Measurements from ENCODE around the gene DNAJA4. TPM values are rescaled to one million over a fixed set of nuclear protein-coding genes. Genes with fewer than 3 reads are reported as not detected.

Gene DNAJA4
- total RNA-seq, 3 donors from 2014 or later (not counting 1 experiment from before 2014, with no cell fraction given): 23.2 to 28.8 (median 26.3) TPM

- 92% methylated on average over 5 of the region's 5 CpGs for WGBS (ENCODE audit: insufficient coverage)
- intact Hi-C loops (cut with micrococcal nuclease): loop anchor here (10.0 kb wide), 1 partner anchor 182 kb away; no protein-coding TSS in a partner anchor
- TF ChIP-seq CTCF (IDR thresholded peaks at IDR 0.05): no peak
- Mint-ChIP-seq H3K27me3 (ENCODE audit: low read depth in 2 of 2) (peaks cover under 1 to 4% of the 10 kb centered on the region in 2 donors), H3K9me3 (no peaks in the 10 kb centered on the region), H3K4me1 (peaks cover 11 to 14% of the 10 kb centered on the region in 2 donors), H3K27ac (peak overlapping the region in 1 of 2 donors; percentile 23), H3K36me3 (no peaks in the 10 kb centered on the region), H3K4me3 (peak overlapping the region; percentile 53)
- ATAC-seq (no peak), DNase-seq (no peak)
- H3K27ac ChIP-seq (ENCODE audit: low read length): no peak overlapping the region
- no peak overlapping the region for H3K4me3 ChIP-seq (ENCODE audit: low read length)
- H3K36me3 ChIP-seq (ENCODE audit: control insufficient read depth, insufficient read depth, low read length): no peaks in the 10 kb centered on the region
- no peaks in the 10 kb centered on the region for H3K27me3 ChIP-seq (ENCODE audit: control insufficient read depth, insufficient read depth, low read length)
- no peaks in the 10 kb centered on the region for H3K9me3 ChIP-seq (ENCODE audit: control insufficient read depth, insufficient read depth, low read length)
- peaks cover 14% of the 10 kb centered on the region for H3K4me1 ChIP-seq (ENCODE audit: control insufficient read depth, insufficient read depth, low read length)
Measured at GRCh38 chr15:78302579-78303312, 38.4 kb downstream of the DNAJA4 start.

- WGBS (ENCODE audit: insufficient coverage): 92% methylated on average over 8 of the region's 9 CpGs
- intact Hi-C loops (cut with micrococcal nuclease): loop anchor here (10.0 kb wide), 1 partner anchor 180 kb away; no protein-coding TSS in a partner anchor
- H3K27ac Mint-ChIP-seq: no peak overlapping the region
Measured at GRCh38 chr15:78304216-78305066, 40.1 kb downstream of the DNAJA4 start.

GRCh38 chr15:78306176-78306774 lies 41.9 kb downstream of the DNAJA4 start:
- peaks cover 4 to 7% of the 10 kb centered on the region in 2 donors for H3K27me3 Mint-ChIP-seq (ENCODE audit: low read depth in 2 of 2)
- H3K27ac Mint-ChIP-seq: no peak overlapping the region
- no peaks in the 10 kb centered on the region for H3K4me1 Mint-ChIP-seq
- Histone ChIP-seq H3K4me1 (ENCODE audit: control insufficient read depth, insufficient read depth, low read length) (no peaks in the 10 kb centered on the region), H3K9me3 (ENCODE audit: control insufficient read depth, insufficient read depth, low read length) (no peaks in the 10 kb centered on the region), H3K36me3 (ENCODE audit: control insufficient read depth, insufficient read depth, low read length) (no peaks in the 10 kb centered on the region), H3K27ac (ENCODE audit: low read length) (no peak overlapping the region), H3K4me3 (ENCODE audit: low read length) (no peak overlapping the region), H3K27me3 (ENCODE audit: control insufficient read depth, insufficient read depth, low read length) (no peaks in the 10 kb centered on the region)
- ATAC-seq (no peak), DNase-seq (no peak)
- no peak overlapping the region for H3K4me3 Mint-ChIP-seq
- no peak for TF ChIP-seq CTCF (IDR thresholded peaks at IDR 0.05)
- intact Hi-C loops (cut with micrococcal nuclease): loop anchor here (10.0 kb wide), 1 partner anchor 179 kb away; no protein-coding TSS in a partner anchor
- 90% methylated on average over 3 of the region's 3 CpGs for WGBS (ENCODE audit: insufficient coverage)
- no peaks in the 10 kb centered on the region for H3K36me3 Mint-ChIP-seq
- no peaks in the 10 kb centered on the region for H3K9me3 Mint-ChIP-seq

More at GRCh38 chr15:78304216-78305066, 40.1 kb downstream of the DNAJA4 start:
- peaks cover 4 to 7% of the 10 kb centered on the region in 2 donors for H3K27me3 Mint-ChIP-seq (ENCODE audit: low read depth in 2 of 2)
- H3K36me3 ChIP-seq (ENCODE audit: control insufficient read depth, insufficient read depth, low read length): no peaks in the 10 kb centered on the region
- no peaks in the 10 kb centered on the region for H3K36me3 Mint-ChIP-seq
- DNase-seq (no peak), ATAC-seq (no peak)
- H3K27me3 ChIP-seq (ENCODE audit: control insufficient read depth, insufficient read depth, low read length): no peaks in the 10 kb centered on the region
- no peaks in the 10 kb centered on the region for H3K9me3 ChIP-seq (ENCODE audit: control insufficient read depth, insufficient read depth, low read length)
- H3K4me3 Mint-ChIP-seq: no peak overlapping the region
- no peaks in the 10 kb centered on the region for H3K9me3 Mint-ChIP-seq
- no peak for TF ChIP-seq CTCF (IDR thresholded peaks at IDR 0.05)
- H3K4me1 Mint-ChIP-seq: peaks cover 2 to 4% of the 10 kb centered on the region in 2 donors
- H3K27ac ChIP-seq (ENCODE audit: low read length): no peak overlapping the region
- peaks cover 5% of the 10 kb centered on the region for H3K4me1 ChIP-seq (ENCODE audit: control insufficient read depth, insufficient read depth, low read length)
- no peak overlapping the region for H3K4me3 ChIP-seq (ENCODE audit: low read length)
